ENCODE data around the gene IL11.
"Not testable (repeated sequence)": the region's sequence is repeated elsewhere in the genome, so short reads cannot be mapped to it uniquely, and the experiment has no call there.

IL11 gene

DNA sequence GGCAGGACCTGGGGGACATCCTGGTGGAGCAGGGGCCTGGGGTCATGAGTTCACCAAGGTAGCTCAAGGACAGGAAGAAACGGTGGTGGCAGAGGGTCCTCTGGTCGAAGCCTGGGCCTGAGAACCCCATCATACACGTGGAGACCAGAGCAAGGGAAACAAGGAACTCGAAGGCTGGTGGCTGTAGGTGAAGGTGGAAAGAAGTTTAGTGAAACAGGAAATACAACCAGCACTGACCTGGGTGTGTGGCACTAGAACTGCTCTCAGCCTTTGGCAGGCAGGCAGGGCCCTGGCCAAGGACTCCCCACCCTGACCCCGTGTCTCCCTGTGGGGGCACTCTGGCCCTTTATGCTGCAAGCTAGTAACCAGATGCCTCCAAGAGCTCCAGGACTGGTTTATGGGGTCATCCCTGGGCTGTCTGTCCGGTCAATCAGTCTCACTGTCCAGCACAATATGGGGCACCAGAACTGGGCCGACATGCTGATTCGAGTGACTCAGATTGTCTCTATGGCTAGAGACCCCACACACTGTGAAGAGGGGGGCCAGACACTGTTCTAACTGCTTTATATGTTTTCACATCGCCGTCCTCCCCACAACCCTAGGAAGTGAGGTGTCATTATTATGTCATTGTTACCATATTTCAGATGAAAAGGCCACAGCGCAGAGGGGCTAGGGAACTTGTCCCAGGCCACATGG, 19.5 kb downstream of the IL11 start:
- no peak for DNase-seq (ENCODE audit: low read depth)

GRCh38 chr19:55348317-55349034, 21.8 kb downstream of the IL11 start:
- DNase-seq (ENCODE audit: low read depth): no peak

DNA sequence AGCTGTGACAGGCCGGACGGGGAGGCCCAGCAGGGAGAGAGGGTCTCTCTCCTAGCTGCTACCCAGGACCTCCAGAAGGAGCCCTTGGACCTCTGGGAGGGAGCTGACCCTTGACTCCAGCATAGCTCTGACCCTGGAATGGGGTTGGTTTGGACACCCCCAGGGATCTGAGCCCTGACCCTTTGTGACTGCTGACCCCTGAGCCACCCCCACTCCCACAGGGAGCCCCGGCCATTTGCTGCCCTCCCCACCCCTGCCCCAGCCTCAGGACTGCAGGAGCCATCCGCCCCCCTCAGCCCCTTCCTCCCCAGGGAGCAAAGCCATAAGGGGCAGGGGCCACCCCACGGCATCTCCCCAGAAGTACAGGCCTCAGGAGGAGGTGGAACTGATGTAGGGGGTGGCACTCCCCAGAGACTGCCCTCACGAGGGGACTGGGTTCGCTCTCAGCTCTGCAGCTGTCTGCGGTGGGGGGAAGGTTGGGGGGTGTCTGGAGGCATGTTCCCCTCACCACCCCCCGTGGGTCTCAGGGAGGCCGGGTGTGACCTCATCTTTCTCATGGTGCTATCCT, 22.7 kb downstream of the IL11 start:
- no peak for DNase-seq (ENCODE audit: low read depth)

GRCh38 chr19:55346725-55347441, 23.4 kb downstream of the IL11 start:
- DNase-seq (ENCODE audit: low read depth): no peak

DNA sequence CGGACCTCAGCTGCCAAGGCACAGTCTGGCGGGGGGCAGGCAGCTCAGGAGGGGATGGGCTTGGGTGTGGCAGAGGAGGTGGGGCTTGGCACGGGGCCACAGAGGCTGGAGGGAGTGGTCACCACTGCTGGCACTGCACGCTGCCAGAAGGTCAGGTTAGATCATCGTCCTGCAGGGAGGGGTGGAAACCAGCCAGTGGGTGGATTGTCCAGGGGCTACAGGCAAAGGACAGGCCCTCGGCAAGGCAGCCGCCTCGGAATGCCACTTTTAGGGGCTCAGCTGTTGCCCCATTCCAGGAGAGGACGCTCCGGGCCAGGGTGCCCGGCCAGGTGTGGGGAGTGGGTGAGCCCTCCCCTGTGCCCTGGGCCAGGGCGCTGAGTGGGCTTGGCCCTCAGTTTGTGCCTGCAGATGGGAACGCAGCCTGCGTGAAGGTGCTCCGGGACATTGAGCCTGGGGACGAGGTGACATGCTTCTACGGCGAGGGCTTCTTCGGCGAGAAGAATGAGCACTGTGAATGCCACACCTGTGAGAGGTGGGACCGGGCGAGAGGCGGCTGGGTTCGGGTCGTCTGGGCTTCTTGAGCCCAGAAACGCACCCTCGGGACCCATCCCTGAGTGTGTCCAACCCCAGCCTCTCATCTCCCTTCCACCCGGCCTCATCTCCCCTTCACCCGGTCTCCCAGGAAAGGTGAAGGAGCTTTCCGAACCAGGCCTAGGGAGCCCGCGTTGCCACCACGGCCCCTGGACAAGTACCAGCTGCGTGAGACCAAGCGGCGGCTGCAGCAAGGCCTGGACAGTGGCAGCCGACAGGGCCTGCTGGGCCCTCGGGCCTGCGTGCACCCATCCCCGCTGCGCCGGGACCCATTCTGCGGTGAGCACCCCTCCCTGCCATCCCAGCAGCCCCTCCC, 24.2 kb downstream of the IL11 start:
- DNase-seq (ENCODE audit: low read depth): no peak

DNA sequence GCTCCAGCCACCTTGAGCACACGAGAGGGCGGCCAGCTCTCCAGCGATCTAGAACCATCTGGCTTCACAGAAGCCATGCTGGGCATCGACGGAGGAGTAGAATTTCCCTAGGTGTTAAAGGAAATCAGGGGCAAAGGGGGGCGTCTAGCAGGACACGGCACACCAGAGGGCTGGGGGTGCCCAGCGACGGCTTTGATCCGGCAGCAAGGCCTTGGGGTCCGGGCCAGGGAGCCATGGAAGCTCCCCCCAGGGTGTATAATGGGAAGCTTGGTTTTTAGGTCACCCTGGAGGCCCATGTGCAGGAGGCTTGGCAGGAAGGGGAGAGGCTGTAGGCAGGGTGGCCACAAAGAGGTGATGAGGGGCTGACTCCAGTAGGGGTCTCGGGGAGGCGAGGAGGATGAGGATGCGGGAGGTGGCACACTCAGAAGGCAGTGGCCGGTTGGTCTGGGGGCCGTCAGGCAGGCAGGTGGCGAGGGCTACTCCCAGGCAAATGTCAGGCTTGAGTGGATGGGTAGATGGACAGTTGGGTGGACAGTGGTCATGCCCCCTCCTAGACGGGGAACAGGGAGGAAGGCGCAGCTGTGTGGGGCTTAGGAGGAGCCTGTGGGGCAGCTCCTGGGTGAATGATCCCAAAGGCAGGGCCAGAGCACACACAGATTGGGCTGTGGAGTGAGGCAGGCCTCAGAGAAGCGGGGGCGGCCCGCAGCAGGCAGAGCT, 25.0 kb downstream of the IL11 start:
- no peak for DNase-seq (ENCODE audit: low read depth)

DNA sequence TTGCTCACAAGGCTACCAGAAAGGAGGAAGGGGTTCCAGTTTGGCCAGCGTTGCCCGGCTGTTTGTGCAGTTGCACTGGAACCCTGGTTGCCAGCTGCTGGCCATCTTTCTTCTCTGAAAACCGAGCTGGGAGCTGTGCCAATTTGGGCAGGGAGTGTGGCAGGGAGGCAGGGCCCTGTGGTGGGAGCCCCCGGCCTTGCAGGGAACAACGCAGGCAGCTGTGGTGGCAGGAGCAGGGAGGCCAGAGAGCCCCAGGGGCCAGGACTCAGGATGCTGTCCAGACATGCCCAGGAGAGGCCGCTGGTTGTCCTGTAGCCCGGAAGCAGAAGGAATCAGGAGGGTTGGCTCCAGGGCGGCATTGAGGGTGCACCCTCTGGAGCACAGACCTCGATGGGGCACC, 25.8 kb downstream of the IL11 start:
- DNase-seq (ENCODE audit: low read depth): no peak

DNA sequence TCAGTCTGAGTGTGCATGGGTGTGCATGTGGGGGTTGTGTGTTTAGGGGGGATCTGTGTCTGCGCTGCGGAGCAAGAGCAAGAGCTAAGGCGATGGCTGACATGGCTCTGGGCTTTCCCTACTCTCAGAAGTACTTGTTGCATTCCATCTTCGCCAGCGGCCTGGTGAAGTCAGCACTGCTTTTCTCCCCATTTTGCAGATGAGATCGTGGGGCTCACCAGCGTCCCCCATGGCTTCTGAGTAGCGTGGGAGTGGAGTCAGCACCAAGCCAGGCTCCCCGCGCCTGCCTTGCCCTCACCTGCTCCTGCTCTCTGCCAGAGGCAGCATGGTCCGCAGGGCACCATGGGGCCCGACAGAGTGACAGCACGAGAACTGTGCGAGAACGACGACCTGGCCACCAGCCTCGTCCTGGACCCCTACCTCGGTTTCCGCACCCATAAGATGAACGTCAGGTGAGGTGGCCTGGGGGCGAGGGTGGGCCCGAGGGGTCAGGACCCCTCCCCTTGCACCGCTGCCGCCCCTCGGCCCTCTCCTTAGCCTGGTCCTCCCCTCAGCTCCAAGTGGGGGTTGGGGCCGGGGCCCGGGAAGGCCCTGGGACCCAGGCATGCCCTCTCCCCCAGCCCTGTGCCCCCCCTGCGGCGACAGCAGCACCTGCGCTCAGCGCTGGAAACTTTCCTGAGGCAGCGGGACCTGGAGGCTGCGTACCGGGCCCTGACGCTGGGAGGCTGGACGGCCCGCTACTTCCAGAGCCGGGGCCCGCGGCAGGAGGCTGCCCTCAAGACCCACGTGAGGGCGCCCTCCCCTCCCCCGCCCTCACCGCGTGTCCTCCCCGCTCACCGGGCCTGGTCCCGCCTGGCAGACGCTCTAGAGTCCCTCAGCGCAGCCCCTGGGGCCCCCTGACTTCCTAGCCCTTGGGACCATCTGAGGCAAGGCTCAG, 28.4 kb downstream of the IL11 start:
- DNase-seq (ENCODE audit: low read depth): no peak

DNA sequence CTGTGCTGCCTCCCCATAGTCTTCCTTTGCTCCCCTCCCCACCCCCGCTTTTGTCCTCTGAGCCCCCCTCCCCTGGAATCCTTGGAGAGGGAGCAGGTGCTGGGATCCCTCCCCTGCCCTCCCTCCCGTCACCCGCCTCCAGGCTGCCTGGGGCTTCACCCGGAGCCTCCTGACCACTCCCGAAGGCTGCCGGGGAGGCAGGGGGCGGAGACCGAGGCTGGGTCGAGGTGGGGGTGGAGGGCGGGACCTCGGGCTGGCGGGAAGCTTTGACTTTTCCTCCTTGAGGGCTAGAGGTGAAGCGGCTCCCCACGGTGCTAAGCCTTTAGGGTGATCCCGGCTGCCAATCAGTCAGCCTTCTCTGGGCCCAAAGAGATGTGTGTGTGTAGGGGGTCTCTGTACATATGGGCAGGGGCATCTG, 29.1 kb downstream of the IL11 start:
- DNase-seq (ENCODE audit: low read depth): peak; percentile 28

DNA sequence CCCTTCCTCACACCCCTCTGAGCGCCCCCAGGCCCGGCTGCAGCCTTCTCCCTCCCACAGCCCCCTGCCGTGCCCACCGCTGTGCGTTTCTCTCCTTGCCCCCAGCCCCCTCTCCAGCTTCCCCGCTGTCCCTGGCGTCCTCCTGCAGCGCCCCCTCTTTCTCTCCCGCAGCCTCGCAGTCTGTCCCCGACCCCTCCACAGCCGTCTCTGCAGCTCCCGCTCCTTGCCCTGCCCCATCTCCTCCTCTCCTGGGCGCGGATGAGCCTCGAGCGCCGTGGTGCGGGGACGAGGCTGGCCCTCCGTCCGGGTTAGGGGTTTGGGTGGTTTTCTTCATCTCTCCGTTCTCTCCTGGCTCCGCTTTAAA, 29.5 kb downstream of the IL11 start:
- DNase-seq (ENCODE audit: low read depth): no peak

GRCh38 chr19:55339889-55340783, 30.1 kb downstream of the IL11 start:
- DNase-seq (ENCODE audit: low read depth): no peak

- DNase-seq (ENCODE audit: low read depth): peak; percentile 100
Measured at GRCh38 chr19:55339105-55339888, 31.0 kb downstream of the IL11 start, which contains the start of gene KMT5C. Gene KMT5C, plus strand, starts transcription at chr19:55339876. Its CDS starts 2,061 bp downstream, at chr19:55341937.

DNA sequence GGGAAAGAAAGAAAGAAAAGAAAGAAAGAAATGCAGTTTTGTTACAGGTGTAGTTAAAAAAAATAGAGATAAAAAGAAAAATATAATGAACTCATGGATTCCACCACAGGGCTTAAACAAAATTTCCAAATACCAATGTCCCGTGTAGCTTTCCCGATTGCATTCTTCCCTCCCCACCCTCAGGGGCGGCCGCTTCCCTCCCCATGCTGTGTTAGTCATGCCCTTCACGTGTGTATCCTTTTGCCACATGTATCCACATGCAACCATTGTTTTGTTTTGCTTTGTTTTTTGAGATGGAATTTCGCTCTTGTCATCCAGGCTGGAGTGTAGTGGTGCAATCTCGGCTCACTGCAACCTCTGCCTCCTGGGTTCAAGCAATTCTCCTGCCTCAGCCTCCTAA, 34.2 kb downstream of the IL11 start:
- DNase-seq (ENCODE audit: low read depth): no peak

GRCh38 chr19:55333870-55334269, 36.4 kb downstream of the IL11 start:
- no peak for DNase-seq (ENCODE audit: low read depth)

- not testable (repeated sequence) for DNase-seq (ENCODE audit: low read depth)
Measured at GRCh38 chr19:55329791-55330190, 40.5 kb downstream of the IL11 start.

DNA sequence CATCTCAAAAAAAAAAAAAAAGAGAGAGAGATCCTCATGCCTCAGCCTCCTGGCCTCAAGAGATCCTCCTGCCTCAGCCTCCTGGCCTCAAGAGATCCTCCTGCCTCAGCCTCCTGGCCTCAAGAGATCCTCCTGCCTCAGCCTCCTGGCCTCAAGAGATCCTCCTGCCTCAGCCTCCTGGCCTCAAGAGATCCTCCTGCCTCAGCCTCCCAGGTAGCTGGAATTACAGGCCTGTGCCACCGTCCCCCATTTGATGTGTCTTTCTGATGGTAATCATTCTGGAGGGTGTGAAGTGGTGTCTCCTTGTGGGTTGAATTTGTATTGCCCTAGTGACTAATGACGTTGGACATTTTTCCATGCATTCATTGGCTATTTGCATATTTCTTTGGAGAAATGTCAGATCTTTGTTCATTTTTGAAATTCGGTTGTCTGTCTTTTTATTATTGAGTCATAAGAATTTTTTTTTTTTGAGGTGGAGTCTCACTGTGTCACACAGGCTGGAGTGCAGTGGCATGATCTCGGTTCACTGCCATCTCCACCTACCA, 41.4 kb downstream of the IL11 start:
- DNase-seq (ENCODE audit: low read depth): not testable (repeated sequence)

DNA sequence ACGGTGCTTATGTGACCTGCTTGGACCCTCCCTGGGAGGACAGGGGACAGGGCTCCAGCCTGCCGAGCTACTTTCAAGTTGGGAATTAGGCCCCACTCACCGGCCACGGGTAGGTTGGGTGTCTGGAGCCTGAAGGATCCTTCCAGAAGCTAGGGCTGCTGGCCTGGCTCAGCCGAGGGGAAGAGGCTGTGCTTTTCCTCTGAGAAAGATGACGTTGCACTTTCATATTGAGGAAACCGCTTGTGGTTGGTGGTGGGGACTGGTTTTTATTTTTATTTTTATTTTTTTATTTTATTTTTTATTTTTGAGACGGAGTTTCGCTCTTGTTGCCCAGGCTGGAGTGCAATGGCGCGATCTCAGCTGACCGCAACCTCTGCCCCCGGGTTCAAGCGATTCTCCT, 45.1 kb downstream of the IL11 start, which contains the start of gene TMEM150B:
Gene TMEM150B, minus strand, starts transcription at position 170 of the 400 bp plus-strand sequence. CDS start 4,305 bp downstream, outside the sequence.
- DNase-seq (ENCODE audit: low read depth): no peak
